ENCODE results near the gene ADCY5. TPM values are rescaled to one million over a fixed set of nuclear protein-coding genes. Genes with fewer than 3 reads are reported as not detected.

Gene ADCY5
- total RNA-seq, 2 donors from 2014 or later, result not detected

DNA sequence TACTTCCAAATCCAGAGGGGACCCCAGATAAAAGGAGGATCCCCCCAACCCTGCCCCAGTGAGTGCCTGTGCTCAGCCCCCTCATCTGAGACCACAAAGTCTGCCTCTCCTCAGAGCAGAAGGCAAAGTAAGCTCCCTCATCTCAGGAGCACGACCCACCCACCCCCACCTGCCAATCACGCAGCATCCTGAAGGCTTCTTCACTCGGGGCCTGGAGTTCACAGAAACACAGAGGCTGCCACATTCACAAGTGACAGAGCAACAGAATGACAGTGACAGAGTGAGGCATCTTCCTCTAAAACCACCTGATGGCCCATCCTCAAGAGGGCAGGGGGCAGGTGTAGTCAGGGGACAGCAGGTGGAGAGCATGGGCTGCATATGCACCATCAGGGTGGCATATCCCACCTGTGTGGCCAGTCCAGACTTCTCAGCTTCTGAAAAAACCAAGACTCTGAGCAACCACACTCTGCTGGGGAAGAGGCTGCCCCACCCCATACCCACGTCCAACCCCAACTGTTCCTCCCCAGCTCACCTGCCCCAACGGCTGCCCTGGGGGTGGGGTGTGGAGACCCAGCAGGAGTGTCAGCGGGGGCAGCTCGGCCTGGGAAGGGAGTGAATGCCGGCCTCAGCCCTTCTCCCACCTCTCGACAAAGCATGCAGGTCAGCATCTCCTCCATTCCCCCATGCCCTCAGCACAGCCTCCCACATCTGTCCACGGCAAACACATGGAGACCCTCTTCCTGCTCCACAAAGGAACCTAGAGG is 19.3 kb downstream of the ADCY5 start:
- Mint-ChIP-seq H3K36me3 (ENCODE audit: low read depth) (no peaks in the 10 kb centered on the region), H3K4me3 (no peak overlapping the region), H3K27me3 (peaks cover 9% of the 10 kb centered on the region), H3K27ac (no peak overlapping the region), H3K4me1 (no peaks in the 10 kb centered on the region), H3K9me3 (no peaks in the 10 kb centered on the region)
- ATAC-seq (replicated peaks), result no peak

GRCh38 chr3:123424999-123425712 is 23.7 kb downstream of the ADCY5 start:
- Mint-ChIP-seq H3K4me3 (no peak overlapping the region), H3K27me3 (peaks cover 9% of the 10 kb centered on the region), H3K4me1 (no peaks in the 10 kb centered on the region), H3K9me3 (no peaks in the 10 kb centered on the region), H3K27ac (no peak overlapping the region), H3K36me3 (ENCODE audit: low read depth) (no peaks in the 10 kb centered on the region)
- no peak for ATAC-seq (replicated peaks)

DNA sequence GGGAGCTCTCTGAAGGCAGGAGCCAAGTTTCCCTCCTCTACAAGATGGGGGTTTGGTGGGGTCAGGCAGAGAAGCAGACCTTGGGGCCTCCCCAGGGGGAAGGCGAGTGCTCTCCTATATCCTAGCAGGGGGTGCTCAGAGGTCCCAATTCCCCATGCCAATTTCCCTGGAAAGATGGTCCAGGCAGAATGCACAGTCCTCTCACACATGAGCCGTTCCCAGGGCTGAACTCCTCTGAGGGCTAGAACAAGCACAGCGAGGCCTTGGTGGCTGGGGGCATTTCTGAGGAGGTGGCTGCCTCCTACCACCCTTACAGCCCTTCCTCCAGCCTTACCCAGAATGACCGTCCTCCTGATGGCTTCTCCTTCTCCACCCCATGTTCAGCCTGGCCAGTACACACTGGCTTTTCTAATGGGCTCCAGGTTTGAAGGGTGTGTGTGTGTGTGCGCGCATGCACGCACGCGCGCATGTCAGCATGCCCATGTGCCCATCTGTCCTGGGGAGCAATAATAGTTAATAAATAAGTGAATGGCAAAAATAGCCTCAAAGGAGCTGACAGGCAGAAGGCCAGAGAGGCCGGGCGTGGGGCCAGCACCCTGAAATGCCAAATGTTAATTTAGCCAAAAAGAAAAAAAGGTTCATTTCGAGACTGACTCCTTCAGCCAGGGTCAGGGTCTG is 24.4 kb downstream of the ADCY5 start:
- no peak for ATAC-seq (replicated peaks)
- Mint-ChIP-seq H3K27ac (no peak overlapping the region), H3K36me3 (ENCODE audit: low read depth) (no peaks in the 10 kb centered on the region), H3K9me3 (no peaks in the 10 kb centered on the region), H3K4me3 (no peak overlapping the region), H3K27me3 (peaks cover 9% of the 10 kb centered on the region), H3K4me1 (no peaks in the 10 kb centered on the region)

DNA sequence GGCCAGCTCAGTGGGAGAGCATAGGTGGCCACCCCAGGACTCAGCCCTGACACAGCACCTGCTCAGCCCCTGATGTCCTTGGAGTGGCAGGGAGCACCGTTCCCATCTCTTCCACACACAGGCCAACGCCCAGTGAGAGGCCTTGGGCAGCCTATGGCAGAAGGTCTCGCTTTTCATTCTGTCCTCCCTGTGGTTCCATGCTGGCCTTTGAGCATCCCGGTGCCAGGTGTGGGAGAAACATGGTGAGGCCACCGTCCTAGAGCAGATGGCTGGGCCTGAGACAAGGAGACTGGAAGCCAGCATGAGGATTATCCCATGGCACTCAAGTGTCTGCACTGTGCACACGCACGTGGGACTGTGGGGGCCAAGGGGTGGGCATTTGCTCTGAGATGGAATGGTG is 25.1 kb downstream of the ADCY5 start:
- Mint-ChIP-seq H3K36me3 (ENCODE audit: low read depth) (no peaks in the 10 kb centered on the region), H3K4me1 (no peaks in the 10 kb centered on the region), H3K9me3 (no peaks in the 10 kb centered on the region), H3K27ac (no peak overlapping the region), H3K27me3 (peaks cover 9% of the 10 kb centered on the region), H3K4me3 (no peak overlapping the region)
- ATAC-seq (replicated peaks), result no peak

GRCh38 chr3:123423031-123423430 is 25.9 kb downstream of the ADCY5 start:
- Mint-ChIP-seq H3K4me3 (no peak overlapping the region), H3K9me3 (no peaks in the 10 kb centered on the region), H3K27me3 (peaks cover 5% of the 10 kb centered on the region), H3K36me3 (ENCODE audit: low read depth) (no peaks in the 10 kb centered on the region), H3K4me1 (no peaks in the 10 kb centered on the region), H3K27ac (no peak overlapping the region)
- ATAC-seq (replicated peaks), result no peak

GRCh38 chr3:123422457-123422856 is 26.4 kb downstream of the ADCY5 start:
- no peak overlapping the region for H3K27ac Mint-ChIP-seq
- H3K4me1 Mint-ChIP-seq, result no peaks in the 10 kb centered on the region
- H3K9me3 Mint-ChIP-seq, result no peaks in the 10 kb centered on the region
- H3K36me3 Mint-ChIP-seq (ENCODE audit: low read depth), result no peaks in the 10 kb centered on the region
- no peak for ATAC-seq (replicated peaks)
- H3K27me3 Mint-ChIP-seq, result peaks cover 5% of the 10 kb centered on the region
- no peak overlapping the region for H3K4me3 Mint-ChIP-seq

DNA sequence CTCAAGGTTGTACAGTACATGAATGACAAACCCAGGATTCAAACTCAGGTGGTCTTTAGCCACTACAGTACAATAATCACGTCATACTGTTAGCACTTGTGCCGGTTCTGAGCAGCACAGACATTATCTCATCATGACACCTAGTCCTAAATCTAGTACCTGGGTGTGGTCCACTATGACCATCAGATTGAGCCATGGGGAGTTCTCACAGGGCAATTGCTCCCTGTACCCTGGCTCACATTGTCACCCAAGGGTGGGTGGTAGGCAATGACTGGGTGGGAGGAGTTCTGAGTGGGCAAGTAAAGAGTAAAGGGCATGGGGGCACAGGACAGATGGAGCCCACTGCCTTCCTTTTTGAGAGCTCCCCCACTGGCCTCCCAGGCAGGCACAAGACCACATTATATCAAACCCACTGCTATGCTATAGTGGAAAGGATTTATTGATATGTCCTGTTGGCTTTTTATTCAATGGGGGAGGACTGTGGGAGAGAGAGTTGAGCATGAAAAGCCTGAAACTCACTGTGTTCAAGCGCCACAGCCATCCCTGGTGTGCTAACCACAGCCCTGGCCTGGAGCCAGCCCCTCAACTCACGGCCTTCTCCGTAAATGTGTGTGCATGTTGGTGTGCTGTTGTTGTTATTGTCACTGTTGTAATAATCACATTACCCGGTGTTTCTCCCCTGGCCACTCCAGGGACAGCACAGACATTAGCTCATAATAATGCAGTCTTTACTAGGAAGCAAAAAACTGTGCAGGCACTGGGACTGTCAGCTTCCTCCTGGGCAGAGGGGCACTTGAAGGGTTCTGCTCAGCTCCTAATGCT is 27.3 kb downstream of the ADCY5 start:
- no peak for ATAC-seq (replicated peaks)
- H3K9me3 Mint-ChIP-seq, result no peaks in the 10 kb centered on the region
- no peak overlapping the region for H3K4me3 Mint-ChIP-seq
- no peak overlapping the region for H3K27ac Mint-ChIP-seq
- H3K4me1 Mint-ChIP-seq, result no peaks in the 10 kb centered on the region
- H3K36me3 Mint-ChIP-seq (ENCODE audit: low read depth), result no peaks in the 10 kb centered on the region
- peaks cover 3% of the 10 kb centered on the region for H3K27me3 Mint-ChIP-seq

DNA sequence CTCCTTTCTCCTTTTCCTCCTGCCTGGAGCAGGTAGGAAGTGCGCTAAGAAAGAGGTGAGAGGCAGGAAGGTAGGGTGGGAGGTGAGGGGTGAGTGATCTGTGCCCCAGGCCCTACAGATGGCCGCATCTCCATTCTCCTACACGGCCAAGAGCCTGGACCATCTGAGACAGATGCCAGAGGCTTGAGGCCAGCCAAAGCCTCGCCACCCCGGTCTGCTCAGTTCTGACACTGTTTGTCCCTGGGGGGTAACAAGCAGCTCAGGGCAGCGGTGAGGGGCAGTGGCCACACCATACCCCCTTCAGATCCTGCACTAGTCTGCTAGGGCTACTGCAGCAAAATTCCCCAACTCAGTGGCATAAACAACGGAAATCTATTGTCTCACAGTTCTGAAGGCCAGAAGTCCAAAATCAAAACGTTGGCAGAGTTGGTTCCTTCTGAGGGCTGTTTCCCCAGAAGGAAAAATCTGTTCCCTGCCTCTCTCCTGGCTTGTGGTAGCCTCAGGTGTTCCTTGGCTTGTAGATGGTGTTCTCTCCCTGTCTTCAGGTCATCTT is 28.4 kb downstream of the ADCY5 start:
- H3K9me3 Mint-ChIP-seq, result no peaks in the 10 kb centered on the region
- no peaks in the 10 kb centered on the region for H3K27me3 Mint-ChIP-seq
- no peak overlapping the region for H3K4me3 Mint-ChIP-seq
- H3K4me1 Mint-ChIP-seq, result no peaks in the 10 kb centered on the region
- no peak for ATAC-seq (replicated peaks)
- no peaks in the 10 kb centered on the region for H3K36me3 Mint-ChIP-seq (ENCODE audit: low read depth)
- no peak overlapping the region for H3K27ac Mint-ChIP-seq

- Mint-ChIP-seq H3K4me3 (no peak overlapping the region), H3K4me1 (no peaks in the 10 kb centered on the region), H3K36me3 (ENCODE audit: low read depth) (no peaks in the 10 kb centered on the region), H3K27ac (no peak overlapping the region), H3K27me3 (no peaks in the 10 kb centered on the region), H3K9me3 (no peaks in the 10 kb centered on the region)
- ATAC-seq (replicated peaks), result no peak
Observed at GRCh38 chr3:123419850-123420297, 29.0 kb downstream of the ADCY5 start.

- no peaks in the 10 kb centered on the region for H3K9me3 Mint-ChIP-seq
- H3K27me3 Mint-ChIP-seq, result no peaks in the 10 kb centered on the region
- H3K4me1 Mint-ChIP-seq, result no peaks in the 10 kb centered on the region
- no peaks in the 10 kb centered on the region for H3K36me3 Mint-ChIP-seq (ENCODE audit: low read depth)
- no peak overlapping the region for H3K27ac Mint-ChIP-seq
- ATAC-seq (replicated peaks), result no peak
- H3K4me3 Mint-ChIP-seq, result no peak overlapping the region
Observed at GRCh38 chr3:123419181-123419849, 29.6 kb downstream of the ADCY5 start.

- Mint-ChIP-seq H3K4me1 (no peaks in the 10 kb centered on the region), H3K4me3 (no peak overlapping the region), H3K27ac (no peak overlapping the region), H3K27me3 (no peaks in the 10 kb centered on the region), H3K9me3 (no peaks in the 10 kb centered on the region), H3K36me3 (ENCODE audit: low read depth) (no peaks in the 10 kb centered on the region)
- ATAC-seq (replicated peaks), result no peak
Observed at GRCh38 chr3:123416647-123417046, 32.2 kb downstream of the ADCY5 start.

- no peaks in the 10 kb centered on the region for H3K27me3 Mint-ChIP-seq
- no peak overlapping the region for H3K27ac Mint-ChIP-seq
Observed at GRCh38 chr3:123416173-123416572, 32.7 kb downstream of the ADCY5 start.

DNA sequence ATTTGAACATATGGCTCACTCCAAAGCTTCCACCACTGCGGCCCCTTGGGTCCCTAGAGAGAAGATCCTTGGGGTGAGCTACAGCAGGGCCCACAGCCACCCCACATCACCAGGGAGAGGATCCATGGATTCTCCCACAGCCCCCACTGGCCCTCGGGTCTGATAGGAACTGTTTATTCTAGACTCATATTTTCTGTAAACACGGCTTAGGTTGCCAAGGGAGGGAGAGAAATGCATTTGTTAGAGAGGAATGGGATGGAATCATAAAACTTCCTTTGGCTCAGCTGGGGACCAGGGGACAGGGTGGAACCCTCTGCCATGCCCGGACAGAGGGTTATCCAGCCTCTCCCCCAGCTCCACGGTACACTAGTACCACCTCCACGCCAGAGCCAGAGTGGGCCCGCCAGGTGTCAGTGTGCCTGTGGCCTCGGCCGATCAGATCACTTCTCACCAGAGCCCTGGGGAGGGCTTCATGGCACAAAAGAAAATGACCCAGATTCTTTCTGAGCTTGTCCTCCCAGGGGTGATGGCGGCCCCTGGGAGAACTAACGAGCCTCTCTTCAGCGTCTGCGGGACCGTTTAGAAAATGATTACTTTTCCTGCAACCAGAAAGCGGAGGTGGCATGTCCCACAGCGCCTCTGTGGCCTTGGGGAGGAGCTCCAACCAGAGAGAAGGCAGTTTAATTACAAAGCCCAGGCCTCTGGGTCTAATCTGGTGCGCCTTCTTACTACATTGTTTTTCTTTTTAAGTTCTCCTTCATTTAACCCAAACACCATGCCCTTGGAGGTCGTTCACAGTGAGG is 33.7 kb downstream of the ADCY5 start:
- no peaks in the 10 kb centered on the region for H3K9me3 Mint-ChIP-seq
- no peak overlapping the region for H3K4me3 Mint-ChIP-seq
- H3K36me3 Mint-ChIP-seq (ENCODE audit: low read depth), result no peaks in the 10 kb centered on the region
- no peak for ATAC-seq (replicated peaks)
- H3K27me3 Mint-ChIP-seq, result no peaks in the 10 kb centered on the region
- no peak overlapping the region for H3K27ac Mint-ChIP-seq
- no peaks in the 10 kb centered on the region for H3K4me1 Mint-ChIP-seq

More at GRCh38 chr3:123416173-123416572, 32.7 kb downstream of the ADCY5 start:
- Mint-ChIP-seq H3K4me3 (no peak overlapping the region), H3K36me3 (ENCODE audit: low read depth) (no peaks in the 10 kb centered on the region), H3K4me1 (no peaks in the 10 kb centered on the region), H3K9me3 (no peaks in the 10 kb centered on the region)
- ATAC-seq (replicated peaks), result no peak

All from activated T-helper 17 cell treated with anti-CD3 and anti-CD28 coated beads, Interleukin-2, amount 50 U/mL, for 72 hours (primary cell).